HepG2 (cell line): ENCODE measurements around the gene CIAO2B. TPM values are rescaled to one million over a fixed set of nuclear protein-coding genes. Genes with fewer than 3 reads are reported as not detected.

Experiments
- ASH2L ChIP-seq: fragments of 300-600, 200-600 bp; sonication (generic); IDR thresholded peaks from 2 replicates; pipeline ENCODE4 v1.7.0; 2017; ENCODE audit warnings: low read depth, mild to moderate bottlenecking, moderate library complexity, mixed read lengths, low read length; ENCODE audit not compliant: insufficient read length
- CREB3 ChIP-seq: sonication (generic); formaldehyde crosslinking; IDR thresholded peaks from 2 replicates; pipeline ENCODE4 v1.5.0; 2020; ENCODE audit warnings: missing genetic modification reagents
- GPBP1L1 ChIP-seq: sonication (generic); formaldehyde crosslinking; IDR thresholded peaks from 2 replicates; pipeline ENCODE4 v1.5.0; 2020; ENCODE audit warnings: mild to moderate bottlenecking, missing genetic modification reagents
- HNF4A ChIP-seq: sonication (generic); formaldehyde crosslinking; IDR thresholded peaks from 2 replicates; pipeline ENCODE4 v1.4.0; 2020; ENCODE audit warnings: missing genetic modification reagents
- JARID2 ChIP-seq: sonication (generic); formaldehyde crosslinking; IDR thresholded peaks from 2 replicates; pipeline ENCODE4 v1.8.1; 2023; ENCODE audit warnings: missing genetic modification reagents, inconsistent platforms; ENCODE audit not compliant: insufficient replicate concordance
- KMT2B ChIP-seq: IDR thresholded peaks from 2 replicates; pipeline ENCODE4 v1.6.1; 2016; ENCODE audit warnings: missing genetic modification reagents, missing compliant biosample characterization
- MED8 ChIP-seq: sonication (generic); formaldehyde crosslinking; IDR thresholded peaks from 2 replicates; pipeline ENCODE4 v1.8.1; 2023; ENCODE audit warnings: mild to moderate bottlenecking, missing genetic modification reagents; ENCODE audit not compliant: insufficient replicate concordance
- RAD51 ChIP-seq: fragments of 450-650 bp; IDR thresholded peaks from 2 replicates; pipeline ENCODE4 v1.6.1; 2016; ENCODE audit warnings: borderline replicate concordance
- SMAD1 ChIP-seq: sonication (generic); formaldehyde crosslinking; IDR thresholded peaks from 2 replicates; pipeline ENCODE4 v1.4.0; 2020; ENCODE audit warnings: missing genetic modification reagents, low read depth, mild to moderate bottlenecking, borderline replicate concordance
- SUZ12 ChIP-seq: fragments of 150-350 bp; IDR thresholded peaks from 2 replicates; pipeline ENCODE4 v1.6.1; 2014; ENCODE audit warnings: low read depth, low read length
- THRA ChIP-seq: sonication (generic); formaldehyde crosslinking; IDR thresholded peaks from 2 replicates; pipeline ENCODE4 v1.4.0; 2020; ENCODE audit warnings: missing genetic modification reagents, borderline replicate concordance
- USF2 ChIP-seq, 2 experiments: sonication (generic) in 1 of 2; formaldehyde crosslinking in 1 of 2; IDR thresholded peaks; 2 replicates each; pipeline versions ENCODE4 v1.5.1 to v1.6.1; 2011 to 2020; ENCODE audit warnings: borderline replicate concordance in 1 of 2, low read depth in 1 of 2, low read length in 1 of 2, mild to moderate bottlenecking in 1 of 2, missing genetic modification reagents in 1 of 2, moderate library complexity in 1 of 2
- ZFAT ChIP-seq: sonication (generic); formaldehyde crosslinking; conservative IDR thresholded peaks from 2 replicates; pipeline ENCODE4 v1.8.1; 2023; ENCODE audit warnings: missing genetic modification reagents, inconsistent platforms
- ZNF577 ChIP-seq: sonication (generic); formaldehyde crosslinking; IDR thresholded peaks from 2 replicates; pipeline ENCODE4 v1.4.0; 2020; ENCODE audit warnings: mild to moderate bottlenecking, low read depth, missing genetic modification reagents, borderline replicate concordance
- ZNF674 ChIP-seq: sonication (generic); formaldehyde crosslinking; IDR thresholded peaks from 2 replicates; pipeline ENCODE4 v1.5.0; 2020; ENCODE audit warnings: low read depth, mild to moderate bottlenecking, missing genetic modification reagents
- ZNF724P ChIP-seq: sonication (generic); formaldehyde crosslinking; IDR thresholded peaks from 2 replicates; pipeline ENCODE4 v1.8.0; 2022; ENCODE audit warnings: missing genetic modification reagents, borderline replicate concordance
- ZNF749 ChIP-seq: sonication (generic); formaldehyde crosslinking; IDR thresholded peaks from 2 replicates; pipeline ENCODE4 v1.8.0; 2022; ENCODE audit warnings: mild to moderate bottlenecking, missing genetic modification reagents, moderate library complexity, borderline replicate concordance
- ZNF784 ChIP-seq: sonication (generic); formaldehyde crosslinking; IDR thresholded peaks from 2 replicates; pipeline ENCODE4 v1.5.1; 2020; ENCODE audit warnings: missing genetic modification reagents, mild to moderate bottlenecking, borderline replicate concordance
- polyA plus RNA-seq, 8 experiments: library from polyadenylated mRNA; depleted of rRNA in 3 of 8; stranded (reverse) in 7 of 8; unstranded in 1 of 8; fragments of >200 nt; fragmentation: Illumina TruSeq in 4 of 8; extraction: Trizol in 4 of 8; gene quantifications; 2 replicates each; pipeline versions ENCODE4 v1.2.1 to v1.2.3, GENCODE V29; 2011 to 2016; ENCODE audit warnings: low read depth in 4 of 8, missing spikeins in 1 of 8, mixed read lengths in 1 of 8; ENCODE audit not compliant: insufficient read depth in 1 of 8
- total RNA-seq, 5 experiments: library from RNA; depleted of rRNA; stranded (reverse); fragments of >200 nt; fragmentation: Illumina TruSeq; extraction: Trizol; gene quantifications; 2 replicates each; pipeline ENCODE4 v1.2.3, GENCODE V29; 2016; ENCODE audit warnings: low read depth in 1 of 5
- TF ChIP-seq, protein P1 (sequence below): sonication (generic); formaldehyde crosslinking; IDR thresholded peaks from 2 replicates; pipeline ENCODE4 v1.4.0; 2020; ENCODE audit warnings: low read depth, mild to moderate bottlenecking, missing genetic modification reagents

The CIAO2B gene
- total and polyA plus RNA-seq, 2 of the 13 experiments (the other 11 are each of a cell fraction or from before 2014, with no cell fraction given), result 157 to 293 TPM

- no peak for TF ChIP-seq ZNF674 (CRISPR knock-in tag)
- TF ChIP-seq, protein P1, sequence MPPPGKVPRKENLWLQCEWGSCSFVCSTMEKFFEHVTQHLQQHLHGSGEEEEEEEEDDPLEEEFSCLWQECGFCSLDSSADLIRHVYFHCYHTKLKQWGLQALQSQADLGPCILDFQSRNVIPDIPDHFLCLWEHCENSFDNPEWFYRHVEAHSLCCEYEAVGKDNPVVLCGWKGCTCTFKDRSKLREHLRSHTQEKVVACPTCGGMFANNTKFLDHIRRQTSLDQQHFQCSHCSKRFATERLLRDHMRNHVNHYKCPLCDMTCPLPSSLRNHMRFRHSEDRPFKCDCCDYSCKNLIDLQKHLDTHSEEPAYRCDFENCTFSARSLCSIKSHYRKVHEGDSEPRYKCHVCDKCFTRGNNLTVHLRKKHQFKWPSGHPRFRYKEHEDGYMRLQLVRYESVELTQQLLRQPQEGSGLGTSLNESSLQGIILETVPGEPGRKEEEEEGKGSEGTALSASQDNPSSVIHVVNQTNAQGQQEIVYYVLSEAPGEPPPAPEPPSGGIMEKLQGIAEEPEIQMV, result peak; percentile 84; the same call in 1 of the 2 replicates
- no peak for TF ChIP-seq MED8 (CRISPR knock-in tag)
- TF ChIP-seq THRA, result peak; percentile 60; the same call in 1 of the 2 replicates
- peak; percentile 55; the same call in 1 of the 2 replicates for TF ChIP-seq KMT2B (CRISPR knock-in tag)
- 0 out of 2 replicates have a peak, but pooled peaks have one; percentile 12 for TF ChIP-seq SUZ12
- no peak for TF ChIP-seq GPBP1L1
- TF ChIP-seq RAD51, result no peak
- no peak for TF ChIP-seq ZFAT (CRISPR knock-in tag)
- TF ChIP-seq ZNF784 (CRISPR knock-in tag), result peak; percentile 44; the same call in 1 of the 2 replicates
- TF ChIP-seq USF2 (IDR thresholded peaks at IDR 0.05; ENCODE audit: low read depth, low read length), result no peak
- TF ChIP-seq USF2 (CRISPR knock-in tag; IDR thresholded peaks at IDR 0.05; ENCODE audit: borderline replicate concordance), result peak; percentile 46; the same call in 1 of the 2 replicates
- peak; percentile 65; the same call in 1 of the 2 replicates for TF ChIP-seq ZNF724P
- TF ChIP-seq ASH2L, result no peak
- no peak for TF ChIP-seq HNF4A (CRISPR knock-in tag)
- no peak for TF ChIP-seq JARID2 (CRISPR knock-in tag)
- TF ChIP-seq CREB3 (CRISPR knock-in tag), result no peak
- TF ChIP-seq ZNF577 (CRISPR knock-in tag), result no peak
- TF ChIP-seq SMAD1 (CRISPR knock-in tag), result 0 out of 2 replicates have a peak, but pooled peaks have one; percentile 68
- no peak; the same call in 1 of the 2 replicates for TF ChIP-seq ZNF749
Observed at GRCh38 chr16:66977341-66978113, 43.3 kb upstream of the CIAO2B start (continued).
